ENCODE data around the gene HSBP1L1.
A peak's percentile ranks its signal among the peaks of the same experiment; 100 is the strongest.

Gene HSBP1L1

DNA sequence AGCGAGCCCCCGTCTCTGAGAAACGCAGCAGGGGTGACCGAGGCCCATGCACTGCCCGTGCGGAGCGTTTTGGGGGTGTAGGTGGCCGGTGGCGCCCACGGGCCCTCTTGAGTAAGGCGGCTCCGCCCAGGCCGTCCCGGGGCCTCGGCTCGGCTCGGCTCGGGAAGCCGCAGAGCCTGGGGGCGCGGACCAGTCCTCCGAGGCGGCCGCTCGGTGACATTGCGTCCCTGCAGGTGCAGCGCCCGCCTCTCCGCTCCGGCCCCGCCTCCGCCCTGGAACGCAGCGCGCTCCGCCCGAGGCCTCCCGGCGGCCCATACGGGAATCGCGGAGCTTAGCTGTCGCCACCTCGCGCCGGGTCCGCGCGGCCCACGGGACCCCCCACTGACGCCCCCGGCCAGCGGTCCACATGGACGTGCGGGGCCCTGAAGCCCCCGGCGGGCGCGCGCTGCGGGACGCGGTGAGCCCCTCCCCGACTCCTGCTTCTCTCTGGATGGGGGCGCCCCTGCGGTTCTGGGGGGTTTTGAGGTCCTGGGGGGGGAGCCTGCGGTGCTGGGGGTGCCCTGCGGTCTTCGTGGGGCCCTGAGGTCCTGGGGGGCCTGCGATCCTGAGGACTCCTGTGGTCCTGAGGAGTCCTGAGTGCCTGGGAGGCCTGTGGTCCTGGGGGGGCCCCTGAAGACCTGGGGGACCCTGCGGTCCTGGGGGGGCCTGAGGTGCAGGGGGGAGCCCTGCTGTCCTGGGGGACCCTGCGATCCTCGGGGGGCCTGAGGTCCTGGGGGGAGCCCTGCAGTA, at the start of gene HSBP1L1:
Gene HSBP1L1 (plus strand): TSS at position 314 of the 789 bp plus-strand sequence. CDS start 93 bp downstream, at position 407.
- TF ChIP-seq, protein P1, sequence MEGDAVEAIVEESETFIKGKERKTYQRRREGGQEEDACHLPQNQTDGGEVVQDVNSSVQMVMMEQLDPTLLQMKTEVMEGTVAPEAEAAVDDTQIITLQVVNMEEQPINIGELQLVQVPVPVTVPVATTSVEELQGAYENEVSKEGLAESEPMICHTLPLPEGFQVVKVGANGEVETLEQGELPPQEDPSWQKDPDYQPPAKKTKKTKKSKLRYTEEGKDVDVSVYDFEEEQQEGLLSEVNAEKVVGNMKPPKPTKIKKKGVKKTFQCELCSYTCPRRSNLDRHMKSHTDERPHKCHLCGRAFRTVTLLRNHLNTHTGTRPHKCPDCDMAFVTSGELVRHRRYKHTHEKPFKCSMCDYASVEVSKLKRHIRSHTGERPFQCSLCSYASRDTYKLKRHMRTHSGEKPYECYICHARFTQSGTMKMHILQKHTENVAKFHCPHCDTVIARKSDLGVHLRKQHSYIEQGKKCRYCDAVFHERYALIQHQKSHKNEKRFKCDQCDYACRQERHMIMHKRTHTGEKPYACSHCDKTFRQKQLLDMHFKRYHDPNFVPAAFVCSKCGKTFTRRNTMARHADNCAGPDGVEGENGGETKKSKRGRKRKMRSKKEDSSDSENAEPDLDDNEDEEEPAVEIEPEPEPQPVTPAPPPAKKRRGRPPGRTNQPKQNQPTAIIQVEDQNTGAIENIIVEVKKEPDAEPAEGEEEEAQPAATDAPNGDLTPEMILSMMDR (IDR thresholded peaks at IDR 0.05; ENCODE audit: low read depth, low read length) = peak; percentile 48
- peak; percentile 87 for DNase-seq
- Histone ChIP-seq H3K27ac (peak within 1 kb of the TSS; percentile 80), H3K9me3 (ENCODE audit: severe bottlenecking) (no peaks in the 10 kb centered on the region), H3K36me3 (peaks cover 14% of the 10 kb centered on the region), H3K4me3 (ENCODE audit: low read depth, low read length) (peak within 1 kb of the TSS; percentile 68), H3K27me3 (ENCODE audit: insufficient read depth, low read depth, severe bottlenecking) (no peaks in the 10 kb centered on the region)

DNA sequence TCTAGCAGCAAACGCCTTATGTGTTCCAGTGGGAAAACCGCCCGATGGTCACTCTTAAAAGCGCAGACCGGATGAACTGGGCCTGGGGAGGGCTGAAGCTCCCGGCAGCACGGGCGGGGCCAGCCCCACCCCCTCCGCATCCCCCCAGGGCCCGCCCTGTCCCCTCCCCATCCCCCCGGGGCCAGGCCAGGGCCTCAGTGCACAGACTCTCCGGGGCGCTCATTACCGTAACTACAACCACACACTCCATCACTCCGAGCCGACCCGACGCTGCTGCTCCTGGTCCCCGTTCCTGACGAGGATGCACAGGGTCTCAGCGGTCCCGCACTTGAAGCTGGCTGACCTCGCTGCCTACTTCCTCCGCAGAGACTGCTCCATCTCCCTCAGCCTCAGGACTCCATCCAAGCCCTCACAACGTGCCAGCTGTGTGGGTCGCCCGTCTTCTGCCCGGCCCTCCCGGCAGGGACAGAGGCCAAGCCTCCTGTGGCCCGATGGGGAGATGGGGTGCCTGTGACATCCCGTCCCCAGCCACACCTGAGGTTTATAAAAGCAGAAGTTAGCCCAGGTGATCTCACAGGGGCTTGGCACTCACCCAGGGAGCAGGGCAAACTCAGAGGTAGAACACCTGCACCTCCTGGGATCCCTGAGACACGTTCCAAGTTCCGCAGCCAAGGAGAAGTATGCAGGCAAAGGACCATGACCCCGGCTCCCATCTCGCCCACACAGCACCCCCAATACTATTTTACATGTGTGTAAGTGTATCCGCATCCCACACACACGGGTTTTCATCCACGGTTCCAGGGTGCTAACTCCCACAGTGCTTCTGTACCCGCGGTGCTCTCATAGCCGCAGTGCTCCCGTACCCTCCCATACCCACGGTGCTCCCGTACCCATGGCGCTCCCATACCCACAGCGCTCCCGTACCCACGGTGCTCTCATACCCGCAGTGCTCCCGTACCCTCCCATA, 49.0 kb upstream of the HSBP1L1 start:
- Histone ChIP-seq H3K27me3 (ENCODE audit: insufficient read depth, low read depth, severe bottlenecking) (no peaks in the 10 kb centered on the region), H3K9me3 (ENCODE audit: severe bottlenecking) (peaks cover 6% of the 10 kb centered on the region), H3K27ac (no peak overlapping the region), H3K36me3 (peaks cover 68% of the 10 kb centered on the region), H3K4me3 (ENCODE audit: low read depth, low read length) (no peak overlapping the region)
- no peak for DNase-seq
- TF ChIP-seq, protein P1 (IDR thresholded peaks at IDR 0.05; ENCODE audit: low read depth, low read length) = no peak

DNA sequence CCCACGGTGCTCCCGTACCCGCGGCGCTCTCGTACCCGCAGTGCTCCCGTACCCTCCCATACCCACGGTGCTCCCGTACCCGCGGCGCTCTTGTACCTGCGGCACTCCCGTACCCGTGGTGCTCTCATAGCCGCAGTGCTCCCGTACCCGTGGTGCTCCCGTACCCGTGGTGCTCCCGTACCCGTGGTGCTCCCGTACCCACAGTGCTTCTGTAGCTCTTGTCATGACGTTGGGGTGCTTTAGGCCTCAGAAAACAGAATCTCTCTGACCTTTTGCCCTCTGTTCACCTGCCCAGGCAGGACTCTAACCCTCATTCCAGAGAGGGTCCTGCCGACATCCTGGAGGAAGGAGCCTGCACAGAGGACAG, 48.3 kb upstream of the HSBP1L1 start:
- H3K27ac ChIP-seq = no peak overlapping the region
- peaks cover 66% of the 10 kb centered on the region for H3K36me3 ChIP-seq
- H3K9me3 ChIP-seq (ENCODE audit: severe bottlenecking) = peaks cover 6% of the 10 kb centered on the region
- no peak overlapping the region for H3K4me3 ChIP-seq (ENCODE audit: low read depth, low read length)
- DNase-seq = no peak
- no peaks in the 10 kb centered on the region for H3K27me3 ChIP-seq (ENCODE audit: insufficient read depth, low read depth, severe bottlenecking)
- TF ChIP-seq, protein P1 (IDR thresholded peaks at IDR 0.05; ENCODE audit: low read depth, low read length) = no peak

DNA sequence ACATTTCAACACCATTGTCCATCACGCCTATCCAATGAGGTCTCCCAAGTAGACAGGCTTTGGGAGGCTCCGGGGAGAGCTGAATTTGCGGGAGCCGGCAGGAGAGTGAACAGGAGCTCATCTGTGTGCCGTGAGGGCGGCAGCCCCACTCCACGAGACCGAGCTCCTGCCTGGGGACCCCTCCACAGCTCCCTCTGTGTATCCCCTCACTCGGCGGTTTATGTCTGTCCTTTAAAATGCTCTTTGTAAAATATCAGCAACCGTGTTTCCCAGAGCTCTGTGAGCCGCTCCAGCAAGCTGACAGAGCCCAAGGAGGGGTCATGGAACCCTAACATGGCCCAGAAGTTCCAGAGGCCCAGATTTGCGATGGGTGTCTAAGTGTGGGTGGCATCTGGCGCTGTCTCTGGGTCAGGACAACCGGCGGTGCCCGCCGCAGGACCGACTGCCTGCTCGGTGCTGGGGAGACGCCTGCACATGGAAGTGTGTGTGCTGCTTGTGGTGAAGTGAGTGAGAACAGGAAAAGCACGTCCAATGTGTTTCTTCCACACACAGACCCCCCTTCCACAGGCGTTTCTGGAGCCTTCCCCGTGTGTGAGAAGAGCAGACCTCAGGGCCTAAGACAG, 47.8 kb upstream of the HSBP1L1 start:
- peaks cover 62% of the 10 kb centered on the region for H3K36me3 ChIP-seq

DNA sequence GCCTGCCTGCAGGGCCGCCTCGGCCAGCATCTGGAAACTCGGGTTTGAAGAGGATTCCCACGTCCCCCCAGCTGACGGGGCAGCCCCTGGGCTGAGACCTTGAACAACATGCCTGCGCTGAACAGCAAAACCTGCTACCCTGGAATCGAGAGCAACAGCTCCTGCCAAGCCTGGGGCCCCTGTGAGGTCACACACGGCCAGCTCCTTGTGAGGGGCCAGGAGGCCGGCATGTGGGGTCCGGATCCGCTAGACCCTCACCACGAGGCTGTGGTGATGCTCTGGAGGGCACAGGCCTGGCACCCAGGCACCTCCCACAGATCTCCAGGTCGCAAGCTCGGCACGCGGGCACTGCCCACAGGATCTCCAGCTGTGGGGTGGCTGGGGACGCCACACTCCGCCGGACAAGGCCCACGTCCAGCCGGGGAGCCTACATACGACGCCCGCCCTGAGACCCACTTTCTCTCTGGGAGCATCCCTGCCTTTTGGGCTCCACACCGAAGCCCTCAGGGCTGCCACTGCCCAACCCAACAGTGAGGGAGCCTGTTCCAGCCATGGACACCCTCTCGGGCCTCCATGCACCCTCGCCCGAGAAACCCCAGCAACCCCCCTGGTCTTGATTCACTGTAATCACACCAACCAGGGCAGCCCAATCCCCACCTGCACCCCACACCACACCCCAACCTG, 47.1 kb upstream of the HSBP1L1 start:
- no peaks in the 10 kb centered on the region for H3K27me3 ChIP-seq (ENCODE audit: insufficient read depth, low read depth, severe bottlenecking)
- peaks cover 65% of the 10 kb centered on the region for H3K36me3 ChIP-seq
- H3K9me3 ChIP-seq (ENCODE audit: severe bottlenecking) = peaks cover 6% of the 10 kb centered on the region
- TF ChIP-seq, protein P1 (IDR thresholded peaks at IDR 0.05; ENCODE audit: low read depth, low read length) = no peak
- H3K4me3 ChIP-seq (ENCODE audit: low read depth, low read length) = no peak overlapping the region
- peak; percentile 8 for DNase-seq
- no peak overlapping the region for H3K27ac ChIP-seq

More for the DNA sequence above, 47.8 kb upstream of the HSBP1L1 start:
- Histone ChIP-seq H3K4me3 (ENCODE audit: low read depth, low read length) (no peak overlapping the region), H3K27ac (no peak overlapping the region), H3K27me3 (ENCODE audit: insufficient read depth, low read depth, severe bottlenecking) (no peaks in the 10 kb centered on the region), H3K9me3 (ENCODE audit: severe bottlenecking) (peaks cover 6% of the 10 kb centered on the region)
- no peak for DNase-seq
- TF ChIP-seq, protein P1 (IDR thresholded peaks at IDR 0.05; ENCODE audit: low read depth, low read length) = no peak
